GM19193 (cell line): ENCODE results near the gene STBD1.

Experiments
- POLR2A ChIP-seq: IDR thresholded peaks from 4 replicates; pipeline ENCODE4 v1.6.1; 2011; ENCODE audit not compliant: insufficient read depth, insufficient read length; ENCODE audit errors: extremely low read depth

The STBD1 gene

GRCh38 chr4:76278583-76278982 is 27.9 kb upstream of the STBD1 start:
- TF ChIP-seq POLR2A: no peak

DNA sequence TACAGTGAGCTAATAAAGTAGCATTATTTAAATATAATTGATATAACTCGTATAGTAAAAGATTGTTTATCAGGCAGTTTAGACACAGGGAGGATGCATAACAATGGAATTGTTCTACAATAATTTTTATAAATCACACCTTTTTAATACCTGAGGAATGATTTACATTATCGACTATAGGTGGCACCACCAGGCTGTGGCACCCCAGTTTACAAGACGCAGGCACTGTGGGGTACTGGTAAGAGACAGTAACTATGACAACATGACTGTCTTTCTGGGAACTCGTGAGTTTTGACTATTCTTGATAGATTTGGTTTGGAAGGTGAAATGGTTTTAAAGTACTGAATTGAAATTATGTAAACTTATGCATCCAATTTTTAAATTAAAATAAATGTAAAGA is 27.1 kb upstream of the STBD1 start:
- no peak for TF ChIP-seq POLR2A

- TF ChIP-seq POLR2A: no peak
These were observed 25.8 kb upstream of the STBD1 start for GRCh38 chr4:76280488-76281441.

GRCh38 chr4:76282941-76283689 is 23.4 kb upstream of the STBD1 start:
- TF ChIP-seq POLR2A: no peak

- no peak for TF ChIP-seq POLR2A
These were observed 22.6 kb upstream of the STBD1 start for GRCh38 chr4:76283900-76284299.

GRCh38 chr4:76292730-76293129 is 13.8 kb upstream of the STBD1 start:
- TF ChIP-seq POLR2A: no peak

- TF ChIP-seq POLR2A: no peak
These were observed 12.8 kb upstream of the STBD1 start for GRCh38 chr4:76293772-76294171.

DNA sequence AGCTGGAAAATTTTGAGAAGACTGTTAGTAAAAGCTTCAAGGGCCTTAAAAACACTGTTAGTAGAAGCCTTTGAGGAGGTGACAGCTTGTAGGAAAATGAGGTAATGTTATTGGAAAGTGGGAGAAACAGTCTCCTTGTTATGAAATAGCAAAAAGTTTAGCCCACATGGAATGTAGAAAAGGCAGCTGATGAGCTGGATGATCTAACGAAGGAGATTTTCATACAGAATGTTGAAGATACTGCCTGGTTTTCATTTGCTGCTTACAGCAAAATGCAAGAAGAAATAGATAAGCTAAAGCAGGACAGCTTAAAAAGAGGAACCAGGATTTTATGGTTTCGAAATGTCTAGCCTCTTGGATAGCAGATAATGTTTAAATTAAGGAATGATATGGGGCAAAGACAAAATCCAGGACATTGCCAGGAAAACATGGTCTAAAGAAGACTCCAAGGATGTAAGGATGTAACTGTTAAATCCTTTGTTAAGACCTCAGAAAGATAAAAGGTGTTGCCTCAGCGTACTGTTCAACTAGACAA is 10.2 kb upstream of the STBD1 start:
- no peak for TF ChIP-seq POLR2A

DNA sequence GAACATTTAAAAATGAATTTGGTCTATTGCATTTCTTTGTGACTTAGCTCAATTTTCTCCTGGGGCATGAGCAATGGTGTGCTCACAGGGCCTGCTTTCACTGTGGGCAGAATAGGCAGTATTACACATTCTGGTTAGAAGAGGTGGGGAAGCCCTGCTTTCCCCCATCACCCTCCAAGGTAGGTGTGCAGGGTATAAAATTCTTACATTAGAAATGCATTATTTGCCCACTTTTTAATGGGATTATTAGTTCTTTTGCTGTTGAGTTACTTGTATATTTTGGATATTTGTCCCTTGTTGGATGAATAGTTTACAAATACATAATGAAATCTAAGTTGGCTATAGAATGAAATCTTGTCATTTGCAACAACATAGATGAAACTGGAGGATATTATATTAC is 8.3 kb upstream of the STBD1 start:
- TF ChIP-seq POLR2A: no peak

- no peak for TF ChIP-seq POLR2A
These were observed 6.5 kb upstream of the STBD1 start for GRCh38 chr4:76300012-76300411.

DNA sequence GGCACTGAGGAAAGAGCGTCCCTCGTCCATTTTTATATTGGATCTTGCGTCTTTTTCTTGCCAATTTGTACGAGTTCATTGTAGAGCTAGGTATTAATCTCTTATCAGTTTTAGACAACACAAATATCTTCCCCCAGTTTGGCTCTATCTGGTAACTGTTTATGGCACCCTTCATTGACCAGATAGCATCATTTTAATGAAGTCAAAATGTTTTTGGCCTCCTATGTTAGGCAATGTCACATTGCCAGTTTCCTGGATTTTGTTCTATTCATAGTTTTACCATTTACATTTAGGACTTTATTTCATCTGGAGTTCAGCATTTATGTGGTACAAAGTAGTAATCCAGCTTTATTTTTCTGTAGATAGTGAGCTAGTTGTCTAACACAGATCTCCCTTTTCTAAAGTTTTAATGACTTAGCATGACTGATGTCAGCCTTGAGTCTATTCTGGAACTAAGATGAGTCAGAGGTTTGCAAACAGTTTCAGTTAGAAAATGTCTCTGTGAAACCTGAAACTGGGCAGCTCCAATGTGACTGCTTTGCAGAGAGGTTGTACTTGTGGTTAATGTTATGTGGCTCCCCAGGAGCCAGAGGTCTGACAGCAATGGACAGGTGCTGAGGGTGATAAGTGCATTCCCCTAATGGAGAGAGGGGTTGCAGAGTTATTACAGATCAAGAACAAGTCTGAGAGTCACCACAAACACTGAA is 5.3 kb upstream of the STBD1 start:
- TF ChIP-seq POLR2A: no peak

GRCh38 chr4:76301775-76302162 is 4.8 kb upstream of the STBD1 start:
- TF ChIP-seq POLR2A: no peak

DNA sequence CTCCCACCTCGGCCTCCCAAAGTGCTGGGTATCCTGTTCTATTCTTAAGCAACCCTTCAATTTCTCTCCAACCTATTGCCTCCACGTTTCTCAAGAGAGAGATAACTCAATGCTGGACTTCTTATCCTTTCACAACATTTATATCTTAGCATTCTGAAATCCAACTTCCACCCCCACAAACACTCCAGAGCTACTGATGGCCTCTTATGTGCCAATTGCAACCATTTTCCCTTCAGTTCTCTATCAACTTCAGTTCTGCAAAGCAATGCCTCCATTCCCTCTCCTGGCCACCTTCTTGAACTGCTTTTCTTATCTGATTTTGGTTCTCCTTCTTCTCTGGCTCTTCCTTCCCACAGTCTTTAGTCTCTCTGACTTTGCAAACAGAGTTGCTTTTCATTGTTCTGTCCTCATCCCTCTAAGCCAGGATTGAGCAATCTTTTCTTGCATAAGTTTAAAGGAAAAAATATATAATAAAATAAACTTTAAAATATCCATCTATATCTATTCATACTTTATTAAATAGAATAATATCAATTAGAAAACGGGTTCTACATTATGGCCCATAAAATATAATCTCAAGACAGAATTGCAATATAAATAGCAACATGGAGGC is 3.6 kb upstream of the STBD1 start:
- TF ChIP-seq POLR2A: no peak

GRCh38 chr4:76305033-76305687 is 1.4 kb upstream of the STBD1 start:
- no peak for TF ChIP-seq POLR2A
